MG63 (cell line): Measurements from ENCODE around the gene JCHAIN. TPM values are rescaled to one million over a fixed set of nuclear protein-coding genes. Genes with fewer than 3 reads are reported as not detected.

Source experiments
- DNase-seq: peaks from one replicate; pipeline ENCODE4 v3.0.0-alpha.2; 2020
- H3K27me3 ChIP-seq: fragments of 250-450 bp; sonication (Bioruptor Pico); 2 replicates; pipeline ENCODE4 v1.5.1; 2020; ENCODE audit warnings: mild to moderate bottlenecking, moderate library complexity
- H3K36me3 ChIP-seq: fragments of 250-450 bp; sonication (Bioruptor Pico); 2 replicates; pipeline ENCODE4 v1.5.1; 2020; ENCODE audit warnings: mild to moderate bottlenecking, moderate library complexity
- H3K4me3 ChIP-seq: fragments of 250-450 bp; sonication (Bioruptor Pico); 2 replicates; pipeline ENCODE4 v1.5.1; 2020; ENCODE audit warnings: mild to moderate bottlenecking, moderate library complexity
- H3K9me3 ChIP-seq: fragments of 250-450 bp; sonication (Bioruptor Pico); 2 replicates; pipeline ENCODE4 v1.5.1; 2020; ENCODE audit warnings: mild to moderate bottlenecking, moderate library complexity
- total RNA-seq: library from RNA; depleted of rRNA; stranded (reverse); fragments of >200 nt; shearing (Covaris generic); gene quantifications from 2 replicates; pipeline ENCODE4 v1.2.3, GENCODE V29; 2014; ENCODE audit warnings: low replicate concordance; rRNA removed

Gene JCHAIN
- total RNA-seq, 1 experiment from 2014 or later, result not detected

DNA sequence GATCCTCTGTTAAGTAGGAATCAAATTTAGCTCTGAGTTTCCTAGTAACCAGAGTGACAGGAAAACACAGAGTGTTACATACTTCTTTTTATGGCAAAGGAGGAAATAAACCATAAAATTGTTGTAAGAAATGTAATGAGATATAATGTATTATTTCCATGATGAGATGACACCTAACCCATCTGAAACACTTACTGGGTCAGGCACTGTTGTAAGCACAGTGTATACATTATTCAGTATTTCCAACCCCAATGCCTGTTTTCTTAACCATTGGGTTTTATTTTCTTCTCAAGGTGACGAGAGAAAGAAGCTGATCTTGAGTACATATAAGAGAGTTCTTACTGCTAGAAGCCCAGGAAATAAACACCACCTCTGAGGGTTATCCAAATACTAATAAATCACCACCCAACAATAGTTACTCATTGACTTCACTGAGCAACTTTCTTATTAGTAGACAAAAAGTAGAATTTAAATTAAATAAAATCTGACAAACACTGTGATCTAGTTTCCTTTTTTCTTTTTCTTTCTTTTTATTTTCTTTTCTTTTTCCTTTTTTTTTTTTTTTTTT lies 42.0 kb downstream of the JCHAIN start:
- no peak for DNase-seq
- no peak overlapping the region for H3K4me3 ChIP-seq
- no peaks in the 10 kb centered on the region for H3K36me3 ChIP-seq
- no peaks in the 10 kb centered on the region for H3K9me3 ChIP-seq
- no peaks in the 10 kb centered on the region for H3K27me3 ChIP-seq

DNA sequence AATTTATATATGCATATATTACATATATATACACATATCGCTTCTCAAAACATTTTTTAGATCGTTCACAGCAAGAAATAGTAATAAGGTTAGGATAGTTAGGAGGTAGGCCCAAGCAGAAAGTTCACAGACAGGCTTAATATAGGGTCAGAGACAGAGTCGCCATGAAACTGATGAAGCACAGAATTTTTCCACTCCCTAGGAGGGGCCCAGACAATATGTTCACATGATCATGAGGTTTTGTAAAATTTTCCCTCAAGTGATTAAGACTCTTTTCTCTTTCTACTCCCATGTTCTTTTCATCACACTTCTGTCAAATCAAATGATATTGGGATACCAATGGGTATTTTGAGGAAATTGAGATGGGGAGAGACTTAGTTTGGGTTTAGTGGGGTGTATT lies 43.0 kb downstream of the JCHAIN start:
- Histone ChIP-seq H3K9me3 (no peaks in the 10 kb centered on the region), H3K4me3 (no peak overlapping the region), H3K36me3 (no peaks in the 10 kb centered on the region), H3K27me3 (no peaks in the 10 kb centered on the region)
- DNase-seq, result no peak

DNA sequence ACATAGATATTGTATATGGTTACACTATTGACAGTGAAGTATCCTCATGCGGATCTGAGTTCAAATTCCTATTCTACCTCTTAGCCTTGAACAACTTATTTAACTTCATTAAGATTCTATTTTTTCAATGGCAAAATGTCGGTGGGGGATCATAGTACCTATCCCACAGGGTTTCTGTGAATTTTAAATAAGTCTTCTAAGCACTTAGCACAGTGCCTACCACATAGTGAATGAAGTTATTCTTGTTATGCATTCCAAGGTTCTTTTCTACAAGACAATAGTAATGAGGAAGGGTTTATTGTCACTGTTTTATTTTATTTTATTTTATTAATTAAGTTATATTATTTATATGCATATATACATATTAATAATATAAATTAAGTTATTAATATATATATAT lies 46.5 kb downstream of the JCHAIN start:
- no peaks in the 10 kb centered on the region for H3K36me3 ChIP-seq
- H3K4me3 ChIP-seq, result no peak overlapping the region
- no peaks in the 10 kb centered on the region for H3K27me3 ChIP-seq
- DNase-seq, result no peak
- no peaks in the 10 kb centered on the region for H3K9me3 ChIP-seq

DNA sequence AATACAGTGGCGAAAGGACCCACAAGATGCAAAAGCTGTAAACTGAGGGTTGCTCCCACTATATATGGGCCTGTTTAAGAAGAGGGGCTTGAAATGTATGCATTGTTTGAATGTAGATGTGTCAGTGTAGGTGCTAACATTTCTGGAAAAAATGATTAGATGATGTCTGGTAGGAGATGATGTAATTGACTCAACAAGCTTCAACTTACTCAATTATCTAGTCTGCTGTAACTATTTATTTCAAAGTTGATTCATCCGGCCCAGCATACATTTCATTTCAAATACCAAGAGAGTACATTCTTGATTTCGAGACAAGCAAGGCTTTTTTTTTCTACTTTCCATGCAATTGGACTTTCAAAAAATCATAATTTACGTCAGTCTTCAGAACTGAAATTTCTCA lies 47.0 kb downstream of the JCHAIN start:
- H3K4me3 ChIP-seq, result no peak overlapping the region
- H3K27me3 ChIP-seq, result no peaks in the 10 kb centered on the region
- H3K36me3 ChIP-seq, result no peaks in the 10 kb centered on the region
- no peaks in the 10 kb centered on the region for H3K9me3 ChIP-seq
- DNase-seq, result no peak

DNA sequence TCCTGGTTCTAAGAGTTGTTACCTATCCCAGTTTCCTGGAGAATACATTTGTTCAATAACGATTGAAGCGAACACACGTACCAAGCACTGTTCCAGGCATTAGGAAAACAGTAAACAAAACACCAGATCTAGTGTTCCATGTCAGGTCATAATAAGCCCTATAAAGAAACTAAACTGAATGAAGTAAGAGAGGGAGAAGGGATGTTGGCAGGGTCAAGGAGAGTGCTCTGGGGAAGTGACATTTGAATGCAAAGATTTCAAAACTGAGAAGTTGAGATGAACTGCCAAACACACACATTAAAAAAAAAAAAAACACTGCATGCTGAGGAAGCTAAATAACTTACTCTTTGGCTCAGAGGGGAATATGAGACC lies 52.1 kb downstream of the JCHAIN start:
- no peak overlapping the region for H3K4me3 ChIP-seq
- no peaks in the 10 kb centered on the region for H3K36me3 ChIP-seq
- H3K9me3 ChIP-seq, result no peaks in the 10 kb centered on the region
- DNase-seq, result no peak
- no peaks in the 10 kb centered on the region; the same call in 1 of the 2 replicates for H3K27me3 ChIP-seq

DNA sequence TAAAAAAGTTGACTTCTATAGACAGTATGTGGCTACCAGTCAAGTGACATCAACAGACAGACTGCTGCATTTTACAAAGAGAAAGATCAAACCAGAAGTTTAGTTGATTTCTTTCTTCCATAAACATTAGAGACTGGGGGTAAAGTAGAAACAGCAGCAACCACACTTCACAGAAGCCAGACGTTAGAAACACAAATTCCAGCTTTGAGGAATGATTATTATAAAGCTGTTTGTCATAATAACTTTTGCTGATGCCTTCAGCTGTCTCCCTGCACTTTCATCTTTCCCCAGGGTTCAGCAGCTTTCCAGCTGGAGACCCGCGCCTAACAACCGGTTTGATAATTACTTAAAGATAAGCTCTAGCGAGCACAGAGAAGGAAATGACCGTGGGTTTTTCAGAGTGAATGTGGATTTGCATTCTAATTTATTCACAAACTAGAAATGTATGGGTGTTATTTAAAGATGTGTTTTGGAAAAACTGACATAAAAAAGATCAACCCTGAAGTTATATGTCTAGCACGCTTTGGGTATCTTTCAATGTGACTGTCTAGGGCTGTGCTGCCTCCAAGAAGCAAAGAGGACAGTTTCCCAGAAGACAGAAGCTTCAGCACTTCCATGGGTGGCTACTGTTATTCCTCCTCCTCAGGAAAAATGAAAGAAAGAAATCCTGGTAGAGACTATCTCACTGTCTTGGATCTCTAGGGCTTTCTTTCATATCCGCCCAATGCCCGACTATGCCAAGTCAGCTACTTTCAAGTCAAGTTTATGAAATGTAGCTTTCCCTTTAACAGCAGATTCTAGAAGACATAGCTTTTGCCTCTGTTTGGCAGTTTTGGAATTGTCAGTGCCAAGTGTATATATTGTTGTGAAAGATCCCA lies 52.8 kb downstream of the JCHAIN start:
- Histone ChIP-seq H3K9me3 (no peaks in the 10 kb centered on the region), H3K36me3 (no peaks in the 10 kb centered on the region), H3K4me3 (no peak overlapping the region), H3K27me3 (no peaks in the 10 kb centered on the region; the same call in 1 of the 2 replicates)
- DNase-seq, result no peak

DNA sequence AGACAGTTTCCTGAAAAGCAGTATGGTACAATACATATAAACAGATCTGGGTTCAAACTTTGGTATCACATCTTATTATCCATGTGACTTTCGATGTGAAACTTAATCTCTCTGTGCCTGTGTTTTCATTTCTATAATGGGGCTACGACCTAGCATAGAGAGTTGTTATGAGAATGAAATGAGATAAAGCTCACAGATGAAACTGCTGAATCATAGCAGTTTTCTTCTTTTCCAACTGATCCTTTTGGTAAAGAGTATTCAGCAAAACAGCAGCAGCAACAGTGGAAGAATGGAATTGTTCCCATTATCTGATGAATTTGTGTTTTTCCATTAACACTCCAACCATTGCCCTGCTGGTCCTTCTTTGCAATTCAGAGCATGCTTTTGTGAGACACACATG lies 58.0 kb downstream of the JCHAIN start:
- DNase-seq, result no peak
- H3K27me3 ChIP-seq, result no peaks in the 10 kb centered on the region; the same call in 1 of the 2 replicates
- no peak overlapping the region for H3K4me3 ChIP-seq
- H3K36me3 ChIP-seq, result no peaks in the 10 kb centered on the region
- H3K9me3 ChIP-seq, result no peaks in the 10 kb centered on the region

DNA sequence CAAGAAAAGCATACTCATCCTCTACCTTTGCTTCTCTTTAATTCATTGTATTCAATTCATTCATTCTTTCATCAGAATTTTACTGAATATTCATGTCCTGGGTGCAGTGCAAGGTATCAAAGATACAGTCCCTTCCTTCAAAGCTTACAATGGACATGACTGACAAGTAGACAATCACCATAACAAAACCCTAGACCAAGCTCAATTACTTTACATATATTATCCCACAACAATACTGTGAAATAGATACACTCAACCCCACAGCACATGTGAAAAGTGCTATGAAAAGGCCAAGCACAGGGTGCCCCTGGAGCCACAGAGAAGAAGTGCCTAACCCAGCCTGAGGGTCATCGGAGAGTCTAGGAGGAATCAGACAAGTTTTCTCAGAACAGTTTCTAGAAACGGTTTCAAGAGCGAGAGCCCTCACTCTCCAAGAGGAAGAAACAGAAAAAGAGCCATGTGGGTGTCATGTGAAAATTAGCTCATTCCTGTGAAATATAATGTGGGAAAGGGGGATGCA lies 58.9 kb downstream of the JCHAIN start:
- H3K4me3 ChIP-seq, result no peak overlapping the region
- H3K36me3 ChIP-seq, result no peaks in the 10 kb centered on the region
- no peak for DNase-seq
- H3K9me3 ChIP-seq, result no peaks in the 10 kb centered on the region
- H3K27me3 ChIP-seq, result no peaks in the 10 kb centered on the region

DNA sequence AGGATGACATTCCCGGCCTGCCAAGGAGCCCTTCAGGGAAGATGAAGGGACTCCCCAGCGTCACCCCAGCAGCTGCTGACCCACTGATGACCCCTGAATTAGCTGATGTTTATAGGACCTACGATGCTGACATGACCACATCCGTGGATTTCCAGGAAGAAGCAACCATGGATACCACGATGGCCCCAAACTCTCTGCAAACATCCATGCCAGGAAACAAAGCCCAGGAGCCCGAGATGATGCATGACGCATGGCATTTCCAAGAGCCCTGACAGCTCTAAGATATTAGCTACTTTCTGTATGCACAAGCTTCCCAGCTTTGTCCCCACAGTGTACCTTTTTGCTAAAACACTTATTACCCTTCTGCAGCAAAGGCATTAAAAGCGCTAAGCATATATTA lies 59.8 kb downstream of the JCHAIN start:
- Histone ChIP-seq H3K9me3 (no peaks in the 10 kb centered on the region), H3K27me3 (no peaks in the 10 kb centered on the region), H3K4me3 (no peak overlapping the region), H3K36me3 (no peaks in the 10 kb centered on the region)
- no peak for DNase-seq

Other genes with a start within 250 kb of the JCHAIN start
- not detected in 2 replicates for gene MUC7, start 194.3 kb downstream of the JCHAIN start, total RNA-seq
- 2.6 TPM in 1 of 2 replicates, not detected in the other for gene AMTN, start 147.9 kb downstream of the JCHAIN start, total RNA-seq
- not detected in 2 replicates for gene AMBN, start 74.3 kb downstream of the JCHAIN start, total RNA-seq
- gene ENAM, start 37.8 kb downstream of the JCHAIN start, total RNA-seq, result not detected in 2 replicates
- 3.0 and 6.4 TPM in 2 replicates for gene UTP3, start 22.0 kb upstream of the JCHAIN start, total RNA-seq
- 7.8 and 38.6 TPM in 2 replicates for gene RUFY3, start 55.5 kb upstream of the JCHAIN start, total RNA-seq
- gene GRSF1, start 173.4 kb upstream of the JCHAIN start, total RNA-seq, result 81.3 and 114 TPM in 2 replicates
- 6.1 and 7.7 TPM in 2 replicates for gene MOB1B, start 235.9 kb upstream of the JCHAIN start, total RNA-seq